ENCODE data around the gene UFD1. TPM values are rescaled to one million over a fixed set of nuclear protein-coding genes. Genes with fewer than 3 reads are reported as not detected.

The UFD1 gene
- total RNA-seq, 1 donor from 2014 or later, result 48.0 TPM

DNA sequence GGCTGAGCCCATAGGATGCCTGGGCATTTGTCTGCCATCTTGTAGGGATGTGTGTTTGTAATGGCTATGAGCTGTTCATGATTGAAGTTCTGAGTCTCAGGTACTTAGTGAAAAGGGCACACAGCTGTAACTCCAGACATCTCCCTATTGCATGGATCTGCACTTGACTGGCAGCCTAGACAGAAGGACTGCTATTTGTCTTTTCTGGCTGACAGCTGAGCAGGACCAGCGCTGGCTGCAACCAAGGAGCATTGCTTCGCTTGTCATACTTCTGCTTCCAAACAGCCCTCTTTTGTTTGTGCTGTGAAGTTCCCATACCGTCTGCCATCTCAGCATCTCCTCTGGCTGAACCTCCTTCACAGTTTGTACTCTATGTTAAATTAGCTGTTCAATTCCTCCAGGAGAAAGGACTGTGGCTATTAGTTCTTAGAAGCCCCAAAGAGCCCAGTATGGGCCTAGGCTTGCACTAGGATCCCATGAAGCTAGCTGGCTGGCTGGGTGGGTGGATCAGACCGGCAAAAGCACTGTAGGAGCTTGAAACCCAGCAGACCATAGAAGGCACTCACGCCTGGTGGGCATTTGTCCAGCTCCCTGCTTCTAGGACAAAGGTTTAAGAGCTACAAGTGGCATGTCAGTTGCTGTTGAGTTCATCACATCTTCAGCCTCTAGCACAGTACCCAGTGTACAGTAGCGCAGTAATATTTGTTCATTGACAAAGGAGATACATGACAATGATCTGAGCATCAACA lies 67.9 kb downstream of the UFD1 start:
- Mint-ChIP-seq H3K27me3 (ENCODE audit: unreplicated experiment) (no peaks in the 10 kb centered on the region), H3K9me3 (ENCODE audit: unreplicated experiment) (no peaks in the 10 kb centered on the region), H3K4me3 (ENCODE audit: unreplicated experiment) (no peak overlapping the region), H3K27ac (ENCODE audit: unreplicated experiment) (no peak overlapping the region), H3K36me3 (ENCODE audit: unreplicated experiment) (no peaks in the 10 kb centered on the region), H3K4me1 (ENCODE audit: low read depth, unreplicated experiment) (peaks cover 10% of the 10 kb centered on the region)
- no peak for DNase-seq
- TF ChIP-seq, protein P1, sequence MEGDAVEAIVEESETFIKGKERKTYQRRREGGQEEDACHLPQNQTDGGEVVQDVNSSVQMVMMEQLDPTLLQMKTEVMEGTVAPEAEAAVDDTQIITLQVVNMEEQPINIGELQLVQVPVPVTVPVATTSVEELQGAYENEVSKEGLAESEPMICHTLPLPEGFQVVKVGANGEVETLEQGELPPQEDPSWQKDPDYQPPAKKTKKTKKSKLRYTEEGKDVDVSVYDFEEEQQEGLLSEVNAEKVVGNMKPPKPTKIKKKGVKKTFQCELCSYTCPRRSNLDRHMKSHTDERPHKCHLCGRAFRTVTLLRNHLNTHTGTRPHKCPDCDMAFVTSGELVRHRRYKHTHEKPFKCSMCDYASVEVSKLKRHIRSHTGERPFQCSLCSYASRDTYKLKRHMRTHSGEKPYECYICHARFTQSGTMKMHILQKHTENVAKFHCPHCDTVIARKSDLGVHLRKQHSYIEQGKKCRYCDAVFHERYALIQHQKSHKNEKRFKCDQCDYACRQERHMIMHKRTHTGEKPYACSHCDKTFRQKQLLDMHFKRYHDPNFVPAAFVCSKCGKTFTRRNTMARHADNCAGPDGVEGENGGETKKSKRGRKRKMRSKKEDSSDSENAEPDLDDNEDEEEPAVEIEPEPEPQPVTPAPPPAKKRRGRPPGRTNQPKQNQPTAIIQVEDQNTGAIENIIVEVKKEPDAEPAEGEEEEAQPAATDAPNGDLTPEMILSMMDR (IDR thresholded peaks at IDR 0.05; ENCODE audit: partially characterized antibody, unreplicated experiment), result no peak

DNA sequence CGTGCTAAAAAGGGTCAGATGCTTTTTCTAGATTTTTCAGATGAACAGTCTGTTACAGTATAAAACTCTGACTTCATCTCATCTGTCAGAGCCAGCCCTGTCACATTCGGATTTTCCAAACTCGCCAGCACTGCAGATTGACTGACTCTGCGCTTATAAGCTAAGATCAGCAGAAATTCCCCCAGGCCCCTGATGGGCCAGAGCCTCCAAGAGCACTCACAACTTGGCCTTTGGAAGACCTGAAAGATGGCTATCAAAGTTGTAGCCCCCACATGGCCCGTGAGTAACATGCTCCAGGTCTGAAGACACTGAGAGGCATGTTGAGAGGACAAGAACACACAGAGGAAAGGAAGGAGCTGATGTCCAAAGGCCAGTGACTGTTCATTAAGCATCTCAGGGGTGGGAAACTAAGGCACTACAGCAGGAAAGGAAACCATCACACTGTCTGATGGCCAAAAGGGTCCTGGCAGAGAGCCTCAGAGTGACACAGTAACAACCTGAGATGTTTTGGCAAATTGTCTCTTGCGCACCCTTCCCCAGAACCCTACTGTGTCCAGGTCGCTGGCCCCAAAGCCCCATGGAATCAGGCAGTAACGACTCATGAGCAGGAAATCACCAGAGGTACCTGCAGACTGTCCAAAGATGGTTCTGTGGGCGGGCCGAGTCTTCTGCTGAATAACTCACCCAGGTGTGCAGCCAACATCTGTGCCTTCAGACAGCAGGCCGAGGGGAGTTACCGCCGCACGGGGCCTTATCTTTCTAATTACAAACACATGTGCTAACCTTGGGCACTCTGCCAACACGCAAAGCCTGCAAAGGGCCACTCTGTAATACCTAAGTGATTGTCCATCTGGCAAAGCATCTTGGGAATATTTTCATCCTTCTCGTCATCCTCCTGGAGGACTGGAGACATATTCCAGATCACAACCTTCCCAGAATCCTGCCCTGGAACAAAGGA lies 71.1 kb downstream of the UFD1 start:
- no peak for DNase-seq
- Mint-ChIP-seq H3K27ac (ENCODE audit: unreplicated experiment) (no peak overlapping the region), H3K27me3 (ENCODE audit: unreplicated experiment) (no peaks in the 10 kb centered on the region)

DNA sequence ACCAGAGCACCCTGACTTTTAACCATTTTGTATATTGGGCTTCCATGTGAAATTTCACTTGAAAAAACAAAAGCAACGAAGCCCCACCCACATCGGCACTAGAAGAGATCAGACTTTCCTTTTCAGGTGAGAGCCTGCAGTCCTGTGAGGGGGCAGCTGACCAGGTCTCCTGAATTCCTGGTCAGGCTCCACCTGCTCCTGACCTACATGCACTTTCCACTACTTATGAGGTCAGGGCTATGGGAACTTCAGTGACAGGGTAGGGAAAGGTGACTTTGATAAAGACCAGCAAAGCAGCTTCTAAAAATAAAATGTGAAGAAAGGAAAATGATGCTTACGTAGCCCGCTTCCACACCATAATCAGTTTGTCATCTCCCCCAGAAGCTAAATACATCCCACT lies 72.1 kb downstream of the UFD1 start:
- no peaks in the 10 kb centered on the region for H3K36me3 Mint-ChIP-seq (ENCODE audit: unreplicated experiment)

More for the DNA sequence above, 71.1 kb downstream of the UFD1 start:
- TF ChIP-seq, protein P1 (IDR thresholded peaks at IDR 0.05; ENCODE audit: partially characterized antibody, unreplicated experiment), result no peak
- no peak overlapping the region for H3K4me3 Mint-ChIP-seq (ENCODE audit: unreplicated experiment)
- no peaks in the 10 kb centered on the region for H3K9me3 Mint-ChIP-seq (ENCODE audit: unreplicated experiment)
- H3K36me3 Mint-ChIP-seq (ENCODE audit: unreplicated experiment), result no peaks in the 10 kb centered on the region
- H3K4me1 Mint-ChIP-seq (ENCODE audit: low read depth, unreplicated experiment), result peaks cover 15% of the 10 kb centered on the region

DNA sequence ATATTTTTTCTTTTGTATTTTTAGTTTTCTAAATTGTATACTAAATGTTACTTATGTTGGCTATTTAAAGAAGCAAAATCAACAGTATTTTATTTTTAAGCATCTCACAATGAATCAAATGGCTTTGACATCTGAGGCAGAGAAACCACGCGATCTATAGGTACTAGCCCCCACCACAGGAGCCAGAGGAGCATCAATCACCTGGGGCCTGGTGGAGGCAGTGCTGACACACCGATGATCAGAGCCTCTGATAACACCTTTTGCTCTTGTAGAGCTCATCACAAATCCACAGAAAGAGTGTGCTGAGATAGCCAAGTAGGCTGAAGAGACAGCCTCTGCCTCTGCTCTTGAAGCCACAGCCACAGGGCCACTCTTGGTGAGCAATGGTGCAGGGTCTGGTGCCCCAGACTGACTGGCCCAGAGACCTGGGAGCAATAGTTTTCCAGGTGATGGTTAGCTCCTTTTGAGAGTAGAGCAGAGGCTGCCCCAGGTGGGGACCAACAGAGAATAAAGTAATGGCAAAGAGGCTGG lies 72.6 kb downstream of the UFD1 start:
- H3K4me3 Mint-ChIP-seq (ENCODE audit: unreplicated experiment), result no peak overlapping the region
- TF ChIP-seq, protein P1 (IDR thresholded peaks at IDR 0.05; ENCODE audit: partially characterized antibody, unreplicated experiment), result no peak
- H3K27me3 Mint-ChIP-seq (ENCODE audit: unreplicated experiment), result no peaks in the 10 kb centered on the region
- no peaks in the 10 kb centered on the region for H3K9me3 Mint-ChIP-seq (ENCODE audit: unreplicated experiment)
- peaks cover 6% of the 10 kb centered on the region for H3K4me1 Mint-ChIP-seq (ENCODE audit: low read depth, unreplicated experiment)
- H3K27ac Mint-ChIP-seq (ENCODE audit: unreplicated experiment), result no peak overlapping the region
- no peaks in the 10 kb centered on the region for H3K36me3 Mint-ChIP-seq (ENCODE audit: unreplicated experiment)
- DNase-seq, result no peak

More for the DNA sequence above, 72.1 kb downstream of the UFD1 start:
- Mint-ChIP-seq H3K4me3 (ENCODE audit: unreplicated experiment) (no peak overlapping the region), H3K27ac (ENCODE audit: unreplicated experiment) (no peak overlapping the region), H3K27me3 (ENCODE audit: unreplicated experiment) (no peaks in the 10 kb centered on the region), H3K9me3 (ENCODE audit: unreplicated experiment) (no peaks in the 10 kb centered on the region), H3K4me1 (ENCODE audit: low read depth, unreplicated experiment) (peaks cover 7% of the 10 kb centered on the region)
- DNase-seq, result no peak
- TF ChIP-seq, protein P1 (IDR thresholded peaks at IDR 0.05; ENCODE audit: partially characterized antibody, unreplicated experiment), result no peak

All from glutamatergic neuron (in vitro differentiated cells).